GM12878 (cell line): Measurements from ENCODE around the gene PLEKHD1. TPM values are rescaled to one million over a fixed set of nuclear protein-coding genes. Genes with fewer than 3 reads are reported as not detected.

Experiments used
- ATAC-seq: fragments of 200-7000 bp; cut with Tn5 transposase; 3 replicates; pipeline ENCODE4 v1.9.1; 2020; ENCODE audit warnings: mild to moderate bottlenecking, moderate library complexity
- Bru-seq: library from RNA; stranded (reverse); fragments of 400-500 nt; gene quantifications from one replicate; lab custom pipeline; 2021; lab: Mats Ljungman, UMichigan
- BruChase-seq, 2 experiments: library from RNA; stranded (reverse); fragments of 400-500 nt; gene quantifications; one replicate each; lab custom pipeline; 2021; lab: Mats Ljungman, UMichigan
- BruUV-seq: library from RNA; stranded (reverse); fragments of 400-500 nt; replicated peaks from 2 replicates; lab custom pipeline; 2021; lab: Mats Ljungman, UMichigan
- CTCF ChIA-PET: fragments of 300-600 bp; sonication (Branson Sonifier 250); formaldehyde crosslinking; extraction: SDS; loops from one replicate; lab custom pipeline; 2021; ENCODE audit warnings: inconsistent platforms; lab: Yijun Ruan, JAX
- POLR2A ChIA-PET: fragments of 350-600 bp; formaldehyde crosslinking; extraction: SDS; loops from one replicate; lab custom pipeline; 2021; ENCODE audit warnings: inconsistent platforms; lab: Charles Lee
- RAD21 ChIA-PET: fragments of 300-600 bp; sonication (Branson Sonifier 250); formaldehyde crosslinking; loops from one replicate; lab custom pipeline; 2023; ENCODE audit warnings: antibody characterized with exemption; ENCODE audit not compliant: unreplicated experiment; lab: Charles Lee
- SMC1A ChIA-PET: fragments of 300-600 bp; sonication (Branson Sonifier 250); formaldehyde crosslinking; loops from one replicate; lab custom pipeline; 2023; ENCODE audit not compliant: unreplicated experiment, uncharacterized antibody; lab: Charles Lee
- DNase-seq: peaks from one replicate; pipeline ENCODE4 v3.0.0-alpha.2; 2011; ENCODE audit warnings: low read depth, low spot score
- FAIRE-seq: peaks from 3 replicates; lab custom pipeline; 2011; peaks lifted over from hg19 to GRCh38; lab: Jason Lieb, UNC
- H2AFZ ChIP-seq: 2 replicates; pipeline ENCODE4 v1.6.0; 2011; ENCODE audit warnings: low read depth, low read length, control low read depth; ENCODE audit not compliant: control insufficient read depth
- H3K27ac ChIP-seq: 2 replicates; pipeline ENCODE4 v1.5.1; 2011; ENCODE audit warnings: control low read depth; ENCODE audit not compliant: control insufficient read depth, insufficient read depth
- H3K27me3 ChIP-seq, 2 experiments: replicated peaks in 1 of 2; 2 replicates each; pipeline versions ENCODE4 v1.6.0 to v1.6.1; 2011; ENCODE audit warnings: low read length in 1 of 2; ENCODE audit not compliant: control insufficient read depth in 2 of 2, insufficient read depth in 2 of 2
- H3K36me3 ChIP-seq, 2 experiments: 2 replicates each; pipeline ENCODE4 v1.5.1; 2011; ENCODE audit warnings: low read length in 1 of 2; ENCODE audit not compliant: control insufficient read depth in 2 of 2, insufficient read depth in 2 of 2
- H3K4me1 ChIP-seq: 2 replicates; pipeline ENCODE4 v1.6.1; 2011; ENCODE audit warnings: mild to moderate bottlenecking, low read length, moderate library complexity, mixed read lengths; ENCODE audit not compliant: control insufficient read depth, insufficient read depth
- H3K4me2 ChIP-seq: 2 replicates; pipeline ENCODE4 v1.6.0; 2011; ENCODE audit warnings: control low read depth; ENCODE audit not compliant: control insufficient read depth, insufficient read depth
- H3K4me3 ChIP-seq: fragments of 200-600 bp; sonication (generic); 2 replicates; pipeline ENCODE4 v1.5.1; 2016
- H3K79me2 ChIP-seq: 2 replicates; pipeline ENCODE4 v1.6.0; 2011; ENCODE audit warnings: low read length; ENCODE audit not compliant: control insufficient read depth, insufficient read depth
- H3K9ac ChIP-seq: 2 replicates; pipeline ENCODE4 v1.8.0; 2011; ENCODE audit warnings: low read length, control low read depth, mixed read lengths; ENCODE audit not compliant: control insufficient read depth, insufficient read depth
- H3K9me3 ChIP-seq: replicated peaks from 3 replicates; pipeline ENCODE4 v1.5.1; 2011; ENCODE audit warnings: mild to moderate bottlenecking, low read length; ENCODE audit not compliant: control insufficient read depth, insufficient read depth
- H4K20me1 ChIP-seq: 2 replicates; pipeline ENCODE4 v1.6.0; 2011; ENCODE audit not compliant: control insufficient read depth, insufficient read depth
- E4F1 ChIP-seq: fragments of 450-650 bp; IDR thresholded peaks from 2 replicates; pipeline ENCODE4 v1.6.1; 2018; ENCODE audit warnings: borderline replicate concordance, mild to moderate bottlenecking; ENCODE audit not compliant: partially characterized antibody
- HDAC6 ChIP-seq: fragments of 200-600 bp; sonication (generic); IDR thresholded peaks from one replicate; pipeline ENCODE4 v1.8.0; 2017; ENCODE audit warnings: antibody characterized with exemption; ENCODE audit not compliant: unreplicated experiment
- IRF4 ChIP-seq: IDR thresholded peaks from 2 replicates; pipeline ENCODE4 v1.6.1; 2011; ENCODE audit warnings: low read depth, low read length
- MAX ChIP-seq: IDR thresholded peaks from 2 replicates; pipeline ENCODE4 v1.6.1; 2012; ENCODE audit warnings: low read depth, low read length, improper control_type of control experiment
- PAX5 ChIP-seq: IDR thresholded peaks from 2 replicates; pipeline ENCODE4 v1.6.1; 2011; ENCODE audit warnings: low read depth, low read length, borderline replicate concordance
- SMAD1 ChIP-seq: fragments of 450-650 bp; IDR thresholded peaks from 2 replicates; pipeline ENCODE4 v1.6.1; 2018; ENCODE audit warnings: mild to moderate bottlenecking, low read depth; ENCODE audit not compliant: partially characterized antibody
- WGBS: methylation state at CpG from one replicate; pipeline ENCODE4 v1.1.6; 2016; ENCODE audit warnings: low lambda C conversion rate; ENCODE audit not compliant: insufficient replicate concordance, insufficient coverage; ENCODE audit errors: missing lambda C conversion rate; 5-methylcytosine and 5-hydroxymethylcytosine counted together
- in situ Hi-C: fragments of 300-500 bp; cut with MboI; formaldehyde crosslinking; loops from 9 replicates; pipeline ENCODE4 v1.14.3; 2018; ENCODE audit warnings: mixed read lengths
- intact Hi-C: fragments of 100-400 bp; cut with micrococcal nuclease; formaldehyde crosslinking; loops from one replicate; pipeline ENCODE4 v1.14.2; 2022; ENCODE audit not compliant: unreplicated experiment
- long read RNA-seq, 2 experiments: library from polyadenylated mRNA; unstranded; transcript quantifications; one replicate each; pipeline ENCODE4 v2.0.0, GENCODE V29; 2019 to 2020
- polyA minus RNA-seq, 3 experiments: library from RNA; depleted of rRNA, polyadenylated mRNA; stranded (reverse); fragments of >200 nt; gene quantifications; 2 replicates each; pipeline ENCODE4 v1.2.3, GENCODE V29; 2011
- polyA plus RNA-seq, 11 experiments: library from polyadenylated mRNA; depleted of rRNA in 4 of 11; unstranded in 6 of 11; stranded (reverse) in 5 of 11; fragments of >200 nt; fragmentation: Nextera tagmentation in 4 of 11; fragmentation: Illumina TruSeq in 1 of 11; extraction: Ambion mirVana in 4 of 11; extraction: Trizol in 1 of 11; gene quantifications; 1 replicate in 1 of 11; 2 replicates in 10 of 11; pipeline versions ENCODE4 v1.2.1 to v1.2.3, GENCODE V29; 2011 to 2016; ENCODE audit warnings: inconsistent platforms in 2 of 11, missing spikeins in 2 of 11, low read depth in 1 of 11
- total RNA-seq, 4 experiments: library from RNA; depleted of rRNA in 3 of 4; stranded (reverse); fragments of >200 nt in 3 of 4; fragmentation: Illumina TruSeq in 1 of 4; extraction: Trizol in 1 of 4; gene quantifications; 2 replicates each; pipeline versions ENCODE4 v1.2.1 to v1.2.3, GENCODE V29; 2013 to 2021

Gene PLEKHD1
- total RNA-seq (2013; cell fraction: nucleolus; rRNA removed): 0.15 and 0.21 TPM in 2 replicates
- total RNA-seq (2014; rRNA removed) (0.06 TPM in 1 of 2 replicates, not detected in the other), total RNA-seq (2014; rRNA removed; fragmentation: Illumina TruSeq; extraction: Trizol) (0.05 TPM in 1 of 2 replicates, not detected in the other), total RNA-seq (2021) (0.08 TPM in 1 of 2 replicates, not detected in the other), polyA plus RNA-seq (2011; rRNA removed) (0.01 and 0.03 TPM in 2 replicates), polyA plus RNA-seq (2014; fragmentation: Illumina TruSeq; extraction: Trizol) (0.01 TPM in 1 of 2 replicates, not detected in the other), polyA plus RNA-seq (2014; fragmentation: Nextera tagmentation; extraction: Ambion mirVana) (not detected), polyA plus RNA-seq (2014; rRNA removed) (0.03 TPM in 1 of 2 replicates, not detected in the other), polyA plus RNA-seq (2016; fragmentation: Nextera tagmentation; extraction: Ambion mirVana) (not detected), polyA minus RNA-seq (2011; rRNA and poly(A)+ RNA removed) (not detected in 2 replicates), Bru-seq, nascent RNA (percentile 22 among the genes with signal in this experiment), BruChase-seq, experiment 1, labeled RNA remaining after a 6-hour chase (percentile 38 among the genes with signal in this experiment), BruChase-seq, experiment 2, labeled RNA remaining after a 2-hour chase (percentile 43 among the genes with signal in this experiment)
- polyA plus RNA-seq (2011; ENCODE audit: low read depth): not detected
- 0.01 and 0.02 TPM in 2 replicates for polyA plus RNA-seq (2011; cell fraction: cytosol; rRNA removed)
- 0.06 TPM in 2 replicates for polyA plus RNA-seq (2011; cell fraction: nucleus; rRNA removed)
- polyA plus RNA-seq (2012): 0.01 and 0.04 TPM in 2 replicates
- not detected in 2 replicates for polyA minus RNA-seq (2011; cell fraction: cytosol; rRNA and poly(A)+ RNA removed)
- polyA minus RNA-seq (2011; cell fraction: nucleus; rRNA and poly(A)+ RNA removed): not detected in 2 replicates
- long read RNA-seq, experiment 1: 0 reads
- long read RNA-seq, experiment 2: 0 reads

GRCh38 chr14:69484444-69485314 lies at the start of gene PLEKHD1:
Gene PLEKHD1, plus strand, starts transcription at chr14:69484728. Its CDS starts 238 bp downstream, at chr14:69484966.
- ChIA-PET POLR2A (no interaction called here), CTCF (no interaction called here), SMC1A (no interaction called here), RAD21 (no interaction called here)
- H4K20me1 ChIP-seq: no peaks in the 10 kb centered on the region
- no peak for ATAC-seq
- H3K4me2 ChIP-seq: peak within 1 kb of the TSS; percentile 36; the same call in 1 of the 2 replicates
- TF ChIP-seq E4F1 (no peak), SMAD1 (no peak), HDAC6 (peak; percentile 48), PAX5 (no peak), MAX (no peak), IRF4 (no peak)
- H2AFZ ChIP-seq: no peak within 1 kb of the TSS
- 22% methylated on average over 41 of the region's 86 CpGs for WGBS
- H3K4me1 ChIP-seq: peaks cover 10% of the 10 kb centered on the region
- no peak within 1 kb of the TSS for H3K4me3 ChIP-seq
- no peak within 1 kb of the TSS for H3K27ac ChIP-seq
- no TSS peak for BruUV-seq
- no peaks in the 10 kb centered on the region for H3K9me3 ChIP-seq
- in situ Hi-C loops (no loop called here), intact Hi-C loops (no loop called here)
- H3K79me2 ChIP-seq: no peaks in the 10 kb centered on the region
- no peak for DNase-seq
- H3K36me3 ChIP-seq: no peaks in the 10 kb centered on the region
- no peak within 1 kb of the TSS for H3K9ac ChIP-seq
- FAIRE-seq: no peak
- peaks cover 9 to 14% of the 10 kb centered on the region in 2 experiments; a peak in 3 of 4 replicates for H3K27me3 ChIP-seq
